GM10266 (cell line): Measurements from ENCODE around the gene HRH4.

Experiments
- DNase-seq: peaks from one replicate; pipeline ENCODE4 v3.0.0; 2012; ENCODE audit errors: extremely low spot score
- CTCF ChIP-seq: IDR thresholded peaks from 2 replicates; pipeline ENCODE4 v1.5.1; 2012; ENCODE audit warnings: mild to moderate bottlenecking, low read depth; ENCODE audit not compliant: control insufficient read depth, insufficient read depth; ENCODE audit errors: missing control alignments

HRH4 gene

DNA sequence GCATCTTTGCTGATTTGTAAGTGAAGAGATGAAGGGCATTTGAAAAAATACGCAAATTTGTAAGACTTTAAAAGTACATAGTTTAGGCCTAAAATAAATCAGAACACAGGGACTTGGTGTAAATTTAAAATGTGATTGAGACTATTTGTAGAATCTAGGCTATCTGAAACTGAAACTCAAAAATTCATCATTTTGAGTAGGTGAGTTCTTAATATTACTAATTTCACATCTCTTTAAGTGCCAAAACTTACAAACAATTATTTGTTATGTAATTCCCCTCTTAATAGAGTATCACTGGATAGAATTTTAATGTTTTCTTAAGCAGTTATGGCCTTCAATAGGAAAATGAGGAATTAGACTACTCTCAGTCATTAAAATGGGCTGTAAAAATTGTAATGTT lies 14.0 kb upstream of the HRH4 start:
- no peak for TF ChIP-seq CTCF
- DNase-seq = no peak

DNA sequence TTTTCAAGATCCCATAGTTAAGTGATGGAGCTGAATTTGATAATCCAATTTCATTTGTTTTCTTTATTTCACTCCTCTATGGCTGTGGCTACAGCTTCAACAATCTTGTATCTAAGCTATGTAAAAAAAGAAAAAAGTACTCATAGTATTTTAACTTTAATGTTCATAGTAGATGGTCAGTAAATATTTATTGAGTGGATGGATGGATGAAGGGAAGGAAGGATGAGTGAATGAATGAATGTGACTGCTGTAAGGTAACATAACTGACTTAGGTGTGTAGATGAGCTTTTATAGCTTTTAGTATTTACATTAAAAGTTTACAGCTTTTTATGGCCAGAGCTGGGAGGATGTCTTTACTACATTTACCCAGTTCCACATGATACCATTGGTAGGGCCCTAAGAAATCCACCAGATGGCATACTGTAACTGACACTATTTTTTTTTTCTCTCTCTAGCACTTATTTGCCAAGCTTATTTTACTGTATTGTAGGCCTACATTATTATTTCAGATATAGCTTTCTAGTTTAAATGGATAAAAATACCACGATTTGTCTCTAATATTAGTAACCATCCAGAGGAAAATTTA lies 13.4 kb upstream of the HRH4 start:
- no peak for DNase-seq

GRCh38 chr18:24447961-24448360 lies 12.5 kb upstream of the HRH4 start:
- DNase-seq = no peak
- TF ChIP-seq CTCF = no peak

More for the DNA sequence above, 13.4 kb upstream of the HRH4 start:
- TF ChIP-seq CTCF = no peak

DNA sequence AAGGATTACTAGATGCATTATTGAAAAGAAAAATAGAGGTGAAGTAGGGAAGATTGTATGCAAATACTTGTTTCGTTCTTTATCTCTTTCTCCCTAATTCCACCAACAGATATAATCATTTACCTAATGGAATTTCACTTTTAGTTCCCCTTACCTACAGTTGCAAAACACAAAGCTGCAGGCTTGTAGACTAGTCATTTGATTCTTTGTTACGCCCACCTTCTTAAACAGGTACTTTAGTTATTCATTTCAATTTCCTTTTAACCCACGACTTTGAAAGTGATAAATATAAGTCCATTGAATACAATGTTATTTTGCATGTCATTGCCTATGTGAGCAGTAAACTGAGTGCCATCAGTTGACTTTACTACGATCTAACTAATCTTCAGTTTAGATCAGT lies 3.9 kb upstream of the HRH4 start:
- no peak for DNase-seq
- TF ChIP-seq CTCF = no peak

GRCh38 chr18:24459772-24460171 lies 665 bp upstream of the HRH4 start:
- DNase-seq = no peak
- TF ChIP-seq CTCF = no peak

- TF ChIP-seq CTCF = no peak
- no peak for DNase-seq
These were observed 1.6 kb downstream of the HRH4 start for GRCh38 chr18:24461996-24462395.

DNA sequence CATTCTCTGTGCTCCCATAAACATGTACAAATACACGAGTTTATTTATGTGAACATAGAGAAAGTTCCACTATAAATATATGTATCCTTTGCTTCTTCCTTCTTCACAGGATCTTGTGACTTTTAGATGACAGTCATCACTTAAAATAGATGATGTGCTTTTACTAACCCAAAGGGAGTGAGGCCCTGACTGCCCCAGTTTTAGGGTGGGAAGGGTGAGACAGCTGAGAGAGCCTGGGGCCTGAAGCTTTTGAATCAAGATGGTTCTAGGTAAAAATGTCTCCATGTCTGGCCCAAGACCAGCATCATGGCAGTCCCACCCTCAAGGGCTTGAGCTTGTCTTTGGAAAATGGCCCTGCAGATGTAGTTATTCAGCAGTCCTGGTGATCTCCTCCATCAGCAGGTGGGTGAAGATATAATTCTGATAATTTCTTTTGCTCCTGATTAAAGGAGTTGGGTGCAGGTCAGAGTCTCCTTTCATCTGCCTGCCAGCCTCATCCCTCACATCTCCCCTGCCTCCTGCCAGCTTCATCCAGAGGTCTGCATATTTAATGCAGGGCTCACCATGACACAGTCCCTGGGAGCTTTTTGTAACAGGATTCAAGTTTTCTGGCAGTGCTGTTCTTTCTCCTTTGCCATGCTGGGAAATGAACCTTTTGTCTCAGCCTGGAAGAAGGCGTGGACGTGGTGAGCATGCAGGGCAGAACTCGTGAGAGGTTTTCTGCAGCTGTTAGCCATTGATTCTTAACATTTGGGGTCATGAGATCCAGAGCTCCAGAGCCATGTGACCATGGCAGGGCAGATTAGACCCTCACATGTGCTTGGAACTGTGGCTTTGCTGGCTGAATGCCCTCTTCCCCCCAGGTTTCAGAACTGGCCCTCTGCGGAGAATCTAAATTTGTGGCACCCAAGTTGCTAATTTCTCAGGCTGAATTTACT lies 2.7 kb downstream of the HRH4 start:
- no peak for TF ChIP-seq CTCF
- DNase-seq = no peak
